ENCODE data around the gene THOC7. TPM values are rescaled to one million over a fixed set of nuclear protein-coding genes. Genes with fewer than 3 reads are reported as not detected.

THOC7 gene
- total RNA-seq, 2 donors from 2014 or later: 38.0 to 68.9 TPM

GRCh38 chr3:63878394-63879060 is 14.9 kb upstream of the THOC7 start:
- no peak for ATAC-seq (ENCODE audit: insufficient number of reproducible peaks, low FRiP score, low read depth)

GRCh38 chr3:63877737-63878393 is 14.3 kb upstream of the THOC7 start:
- no peak overlapping the region for H3K27ac ChIP-seq
- TF ChIP-seq CTCF (IDR thresholded peaks at IDR 0.05): no peak
- H3K4me3 ChIP-seq: no peak overlapping the region
- peaks cover 10 to 30% of the 10 kb centered on the region in 2 donors for H3K4me1 ChIP-seq (ENCODE audit: control insufficient read depth in 1 of 2, low read depth in 2 of 2)
- H3K9me3 ChIP-seq: no peaks in the 10 kb centered on the region
- ATAC-seq (ENCODE audit: insufficient number of reproducible peaks, low FRiP score, low read depth): no peak
- DNase-seq (ENCODE audit: low spot score): no peak
- H3K36me3 ChIP-seq: no peaks in the 10 kb centered on the region
- H3K27me3 ChIP-seq (replicated peaks; ENCODE audit: insufficient read depth): no peaks in the 10 kb centered on the region

More at GRCh38 chr3:63878394-63879060, 14.9 kb upstream of the THOC7 start:
- no peak overlapping the region for H3K27ac ChIP-seq
- H3K4me3 ChIP-seq: no peak overlapping the region
- DNase-seq (ENCODE audit: low spot score): no peak
- no peaks in the 10 kb centered on the region for H3K27me3 ChIP-seq (replicated peaks; ENCODE audit: insufficient read depth)
- no peaks in the 10 kb centered on the region for H3K36me3 ChIP-seq
- TF ChIP-seq CTCF (IDR thresholded peaks at IDR 0.05): no peak
- no peaks in the 10 kb centered on the region for H3K9me3 ChIP-seq
- peaks cover 10 to 30% of the 10 kb centered on the region in 2 donors for H3K4me1 ChIP-seq (ENCODE audit: control insufficient read depth in 1 of 2, low read depth in 2 of 2)

- H3K27ac ChIP-seq: no peak overlapping the region
- no peak for TF ChIP-seq CTCF (IDR thresholded peaks at IDR 0.05)
- H3K4me1 ChIP-seq (ENCODE audit: control insufficient read depth in 1 of 2, low read depth in 2 of 2): peaks cover 10 to 30% of the 10 kb centered on the region in 2 donors
- H3K27me3 ChIP-seq (replicated peaks; ENCODE audit: insufficient read depth): no peaks in the 10 kb centered on the region
- H3K4me3 ChIP-seq: no peak overlapping the region
- H3K36me3 ChIP-seq: no peaks in the 10 kb centered on the region
- DNase-seq (ENCODE audit: low spot score) (no peak), ATAC-seq (ENCODE audit: insufficient number of reproducible peaks, low FRiP score, low read depth) (no peak)
- no peaks in the 10 kb centered on the region for H3K9me3 ChIP-seq
Measured at GRCh38 chr3:63876260-63876659, 12.7 kb upstream of the THOC7 start.

GRCh38 chr3:63875510-63875909 is 11.9 kb upstream of the THOC7 start:
- Histone ChIP-seq H3K36me3 (no peaks in the 10 kb centered on the region), H3K9me3 (no peaks in the 10 kb centered on the region), H3K4me1 (ENCODE audit: control insufficient read depth in 1 of 2, low read depth in 2 of 2) (peaks cover 10 to 36% of the 10 kb centered on the region in 2 donors), H3K4me3 (no peak overlapping the region), H3K27ac (no peak overlapping the region), H3K27me3 (replicated peaks; ENCODE audit: insufficient read depth) (no peaks in the 10 kb centered on the region)
- TF ChIP-seq CTCF (IDR thresholded peaks at IDR 0.05): no peak
- DNase-seq (ENCODE audit: low spot score) (no peak), ATAC-seq (ENCODE audit: insufficient number of reproducible peaks, low FRiP score, low read depth) (no peak)

- Histone ChIP-seq H3K27ac (no peak overlapping the region), H3K27me3 (replicated peaks; ENCODE audit: insufficient read depth) (no peaks in the 10 kb centered on the region), H3K4me1 (ENCODE audit: control insufficient read depth in 1 of 2, low read depth in 2 of 2) (peaks cover 10 to 39% of the 10 kb centered on the region in 2 donors), H3K4me3 (no peak overlapping the region), H3K9me3 (no peaks in the 10 kb centered on the region), H3K36me3 (no peaks in the 10 kb centered on the region)
- DNase-seq (ENCODE audit: low spot score): no peak
- no peak for TF ChIP-seq CTCF (IDR thresholded peaks at IDR 0.05)
- no peak for ATAC-seq (ENCODE audit: insufficient number of reproducible peaks, low FRiP score, low read depth)
Measured at GRCh38 chr3:63874769-63875168, 11.2 kb upstream of the THOC7 start.

Measured in thoracic aorta (tissue), 2 donors.